K562 (cell line): Measurements from ENCODE around the gene TMIGD2. TPM values are rescaled to one million over a fixed set of nuclear protein-coding genes. Genes with fewer than 3 reads are reported as not detected.
A peak's percentile ranks its signal among the peaks of the same experiment; 100 is the strongest.

Experiments
- ATAC-seq: fragments of 200-7000 bp; cut with Tn5 transposase; 3 replicates; pipeline ENCODE4 v1.9.1; 2020; ENCODE audit warnings: moderate library complexity
- BruUV-seq: library from RNA; stranded (reverse); fragments of 400-500 nt; replicated peaks from 2 replicates; lab custom pipeline; 2021; lab: Mats Ljungman, UMichigan
- CTCF ChIA-PET: fragments of 300-600 bp; formaldehyde crosslinking; extraction: SDS; loops from one replicate; lab custom pipeline; 2021; ENCODE audit warnings: low intra/inter-chr PET ratio; lab: Yijun Ruan, JAX
- POLR2A ChIA-PET: fragments of 300-600, 350-650 bp; sonication (Branson Sonifier 250); formaldehyde crosslinking; extraction: SDS; loops from one replicate; lab custom pipeline; 2021; ENCODE audit warnings: antibody characterized with exemption, inconsistent platforms; lab: Yijun Ruan, JAX
- DNase-seq, 4 experiments: peaks; one replicate each; pipeline versions ENCODE4 v3.0.0 to v3.0.0-alpha.2; 2011 to 2018; ENCODE audit warnings: low spot score in 3 of 4, mixed read lengths in 3 of 4; ENCODE audit errors: extremely low read depth in 1 of 4
- FAIRE-seq: peaks from 2 replicates; lab custom pipeline; 2011; peaks lifted over from hg19 to GRCh38; lab: Jason Lieb, UNC
- H2AFZ ChIP-seq: 2 replicates; pipeline ENCODE4 v1.6.0; 2011; ENCODE audit warnings: low read depth, low read length, control low read depth, inconsistent platforms
- H3K27ac ChIP-seq: fragments of 200-600 bp; 3 replicates; pipeline ENCODE4 v1.8.0; 2011; ENCODE audit warnings: low read depth, mild to moderate bottlenecking, control low read depth, inconsistent platforms, low read length, moderate library complexity, mixed read lengths; ENCODE audit errors: extremely low read depth
- H3K27me3 ChIP-seq, 2 experiments: fragments of 300-600 bp in 1 of 2; 2 replicates in 1 of 2; 3 replicates in 1 of 2; pipeline versions ENCODE4 v1.6.0 to v1.8.0; 2011; ENCODE audit warnings: inconsistent platforms in 2 of 2, low read length in 2 of 2, mild to moderate bottlenecking in 1 of 2, mixed read lengths in 1 of 2, moderate library complexity in 1 of 2; ENCODE audit not compliant: control insufficient read depth in 2 of 2, insufficient read depth in 2 of 2
- H3K36me3 ChIP-seq: fragments of 300-600 bp; 3 replicates; pipeline ENCODE4 v1.8.0; 2011; ENCODE audit warnings: mild to moderate bottlenecking, low read length, inconsistent platforms; ENCODE audit not compliant: control insufficient read depth, insufficient read depth
- H3K4me1 ChIP-seq, 2 experiments: fragments of 200-600 bp in 1 of 2; replicated peaks in 1 of 2; 2 replicates in 1 of 2; 3 replicates in 1 of 2; pipeline versions ENCODE4 v1.5.1 to v1.8.0; 2011; ENCODE audit warnings: inconsistent platforms in 2 of 2, low read length in 2 of 2, mild to moderate bottlenecking in 1 of 2, mixed read lengths in 1 of 2, moderate library complexity in 1 of 2; ENCODE audit not compliant: control insufficient read depth in 2 of 2, insufficient read depth in 2 of 2
- H3K4me2 ChIP-seq: 2 replicates; pipeline ENCODE4 v1.6.1; 2011; ENCODE audit warnings: low read length, control low read depth, inconsistent platforms, mixed read lengths; ENCODE audit not compliant: insufficient read depth
- H3K4me3 ChIP-seq: fragments of 200-600 bp; sonication (generic), shearing (Covaris generic); 2 replicates; pipeline ENCODE4 v1.5.1; 2016; ENCODE audit warnings: control low read depth, inconsistent platforms
- H3K79me2 ChIP-seq: fragments of 200-600 bp; 3 replicates; pipeline ENCODE4 v1.8.0; 2011; ENCODE audit warnings: low read length, inconsistent platforms; ENCODE audit not compliant: control insufficient read depth, insufficient read depth
- H3K9ac ChIP-seq, 2 experiments: 2 replicates each; pipeline versions ENCODE4 v1.6.0 to v1.6.1; 2011; ENCODE audit warnings: low read depth in 2 of 2, low read length in 2 of 2, control low read depth in 1 of 2, inconsistent platforms in 1 of 2, mild to moderate bottlenecking in 1 of 2, mixed read lengths in 1 of 2; ENCODE audit not compliant: insufficient read depth in 1 of 2
- H3K9me1 ChIP-seq: one replicate; pipeline ENCODE4 v1.6.0; 2011; ENCODE audit warnings: inconsistent platforms, mild to moderate bottlenecking, low read length, moderate library complexity; ENCODE audit not compliant: control insufficient read depth, insufficient read depth
- H3K9me3 ChIP-seq: replicated peaks from 2 replicates; pipeline ENCODE4 v1.5.1; 2011; ENCODE audit warnings: low read depth, low read length, inconsistent platforms; ENCODE audit not compliant: control insufficient read depth, insufficient read depth
- H4K20me1 ChIP-seq: replicated peaks from 2 replicates; pipeline ENCODE4 v1.6.1; 2011; ENCODE audit warnings: low read length, inconsistent platforms, mixed read lengths; ENCODE audit not compliant: control insufficient read depth, insufficient read depth
- DDX20 ChIP-seq: fragments of 450-650 bp; IDR thresholded peaks from 2 replicates; pipeline ENCODE4 v1.6.1; 2016; ENCODE audit warnings: missing genetic modification characterization, low read depth, mild to moderate bottlenecking, missing compliant biosample characterization, moderate library complexity
- ETV5 ChIP-seq: sonication (generic); formaldehyde crosslinking; IDR thresholded peaks from 2 replicates; pipeline ENCODE4 v1.4.0; 2020; ENCODE audit warnings: low read depth, mild to moderate bottlenecking, missing genetic modification reagents
- FOS ChIP-seq: IDR thresholded peaks from 3 replicates; pipeline ENCODE4 v1.6.1; 2011; ENCODE audit not compliant: insufficient read length; ENCODE audit errors: extremely low read depth
- GABPB2 ChIP-seq: fragments of 250-450 bp; sonication (Bioruptor Pico); conservative IDR thresholded peaks from 2 replicates; pipeline ENCODE4 v1.5.1; 2021; ENCODE audit warnings: mild to moderate bottlenecking
- HDAC2 ChIP-seq: fragments of 450-650 bp; IDR thresholded peaks from 2 replicates; pipeline ENCODE4 v1.6.1; 2016; ENCODE audit warnings: mild to moderate bottlenecking
- LARP7 ChIP-seq: fragments of 450-650 bp; IDR thresholded peaks from 2 replicates; pipeline ENCODE4 v1.6.1; 2016
- MAZ ChIP-seq, 2 experiments: fragments of 450-650 bp in 1 of 2; sonication (generic) in 1 of 2; formaldehyde crosslinking; IDR thresholded peaks in 1 of 2; conservative IDR thresholded peaks in 1 of 2; 2 replicates each; pipeline versions ENCODE4 v1.4.0 to v1.5.0; 2020; ENCODE audit warnings: mild to moderate bottlenecking in 1 of 2, missing genetic modification reagents in 1 of 2
- MTA1 ChIP-seq: fragments of 450-650 bp; IDR thresholded peaks from 2 replicates; pipeline ENCODE4 v1.6.1; 2017; ENCODE audit warnings: borderline replicate concordance
- PHF20 ChIP-seq: fragments of 450-650 bp; IDR thresholded peaks from 2 replicates; pipeline ENCODE4 v1.6.1; 2018; ENCODE audit not compliant: partially characterized antibody
- PKNOX1 ChIP-seq: fragments of 450-650 bp; IDR thresholded peaks from 2 replicates; pipeline ENCODE4 v1.6.1; 2016
- POLR3G ChIP-seq: IDR thresholded peaks from 2 replicates; pipeline ENCODE4 v1.6.1; 2011; ENCODE audit not compliant: insufficient read length, insufficient replicate concordance; ENCODE audit errors: extremely low read depth
- RBM25 ChIP-seq: fragments of 200-400 bp; formaldehyde crosslinking; IDR thresholded peaks from 2 replicates; pipeline ENCODE4 v1.6.1; 2018; ENCODE audit warnings: low read length, low read depth, moderate library complexity; ENCODE audit not compliant: severe bottlenecking
- SMAD4 ChIP-seq: fragments of 250-450 bp; sonication (Bioruptor Pico); conservative IDR thresholded peaks from 2 replicates; pipeline ENCODE4 v1.8.0; 2021; ENCODE audit warnings: inconsistent platforms, mild to moderate bottlenecking, moderate library complexity
- SMARCB1 ChIP-seq: IDR thresholded peaks from 2 replicates; pipeline ENCODE4 v1.6.1; 2011; ENCODE audit warnings: improper control_type of control experiment, low read depth; ENCODE audit not compliant: insufficient read length
- SP2 ChIP-seq: IDR thresholded peaks from 2 replicates; pipeline ENCODE4 v1.6.1; 2011; ENCODE audit warnings: mild to moderate bottlenecking, low read depth, low read length, moderate library complexity; ENCODE audit not compliant: poor library complexity, severe bottlenecking; ENCODE audit errors: extremely low read depth
- TARDBP ChIP-seq: fragments of 450-650 bp; IDR thresholded peaks from 2 replicates; pipeline ENCODE4 v1.6.1; 2016
- TFE3 ChIP-seq: fragments of 450-650 bp; formaldehyde crosslinking; IDR thresholded peaks from 2 replicates; pipeline ENCODE4 v1.4.0; 2020; ENCODE audit warnings: mild to moderate bottlenecking, mixed read lengths
- TRIM24 ChIP-seq, 2 experiments: fragments of 450-650 bp; IDR thresholded peaks; 2 replicates each; pipeline ENCODE4 v1.6.1; 2016
- ZFP1 ChIP-seq: fragments of 450-650 bp; formaldehyde crosslinking; IDR thresholded peaks from 2 replicates; pipeline ENCODE4 v1.4.0; 2020; ENCODE audit warnings: mild to moderate bottlenecking, mixed read lengths
- ZFPM2 ChIP-seq: fragments of 250-450 bp; sonication (Bioruptor Pico); IDR thresholded peaks from 2 replicates; pipeline ENCODE4 v1.5.1; 2022; ENCODE audit warnings: mild to moderate bottlenecking
- ZNF75A ChIP-seq: fragments of 450-650 bp; formaldehyde crosslinking; IDR thresholded peaks from 2 replicates; pipeline ENCODE4 v1.4.0; 2020; ENCODE audit warnings: mild to moderate bottlenecking
- ZNF778 ChIP-seq: fragments of 450-650 bp; formaldehyde crosslinking; IDR thresholded peaks from 2 replicates; pipeline ENCODE4 v1.4.0; 2020; ENCODE audit warnings: mild to moderate bottlenecking, moderate library complexity
- WGBS: fragments of 100-300 bp; shearing (Covaris generic); methylation state at CpG from one replicate; pipeline ENCODE4 v1.1.6; 2016; ENCODE audit warnings: low coverage, mixed read lengths; ENCODE audit not compliant: insufficient coverage; ENCODE audit errors: missing lambda C conversion rate; 5-methylcytosine and 5-hydroxymethylcytosine counted together
- in situ Hi-C: fragments of 300-500 bp; cut with MboI; formaldehyde crosslinking; loops from 4 replicates; pipeline ENCODE4 v1.15.0; 2018; ENCODE audit warnings: inconsistent platforms, mixed read lengths
- intact Hi-C: fragments of 100-400 bp; cut with micrococcal nuclease; formaldehyde crosslinking; loops from 2 replicates; pipeline ENCODE4 v1.14.2; 2022
- polyA plus RNA-seq, 8 experiments: library from polyadenylated mRNA; depleted of rRNA in 4 of 8; stranded (reverse) in 5 of 8; unstranded in 3 of 8; fragments of >200 nt; fragmentation: Nextera tagmentation in 2 of 8; fragmentation: Illumina TruSeq in 1 of 8; extraction: Ambion mirVana in 2 of 8; extraction: Trizol in 1 of 8; gene quantifications; 2 replicates each; pipeline versions ENCODE4 v1.2.1 to v1.2.3, GENCODE V29; 2011 to 2014; ENCODE audit warnings: inconsistent platforms in 1 of 8, missing spikeins in 1 of 8
- total RNA-seq, 7 experiments: library from RNA; depleted of rRNA in 6 of 7; stranded (reverse); fragments of >200 nt in 6 of 7; fragmentation: Illumina TruSeq in 2 of 7; extraction: Trizol in 2 of 7; gene quantifications; 2 replicates each; pipeline versions ENCODE4 v1.2.1 to v1.2.3, GENCODE V29; 2011 to 2021; ENCODE audit warnings: low replicate concordance in 1 of 7

The TMIGD2 gene
- total and polyA plus RNA-seq, 9 of the 15 experiments (the other 6 are each of a cell fraction or from before 2014, with no cell fraction given) = not detected

GRCh38 chr19:4284176-4284958 is 17.8 kb downstream of the TMIGD2 start:
- H2AFZ ChIP-seq = peak overlapping the region; percentile 57
- peak overlapping the region; percentile 51; the same call in 1 of the 2 replicates for H3K4me2 ChIP-seq
- H3K4me3 ChIP-seq = peak overlapping the region; percentile 12; the same call in 1 of the 2 replicates
- no TSS peak for BruUV-seq
- intact Hi-C loops (no loop called here), in situ Hi-C loops (no loop called here)
- peak; percentile 99 for ATAC-seq
- DNase-seq = peak; percentile 84 to 99 (median 98)
- WGBS = 16% methylated on average over 20 of the region's 20 CpGs
- H3K79me2 ChIP-seq = no peaks in the 10 kb centered on the region
- H3K36me3 ChIP-seq = no peaks in the 10 kb centered on the region
- H3K27me3 ChIP-seq = peaks cover 16 to 22% of the 10 kb centered on the region in 2 experiments; a peak in 3 of 5 replicates
- H3K9me3 ChIP-seq = no peaks in the 10 kb centered on the region
- peak overlapping the region in 1 of 2 experiments; percentile 68; a peak in 2 of 4 replicates for H3K9ac ChIP-seq
- no peaks in the 10 kb centered on the region for H3K9me1 ChIP-seq
- no peak overlapping the region for H3K27ac ChIP-seq
- H4K20me1 ChIP-seq = 0 out of 2 replicates have a peak, but pooled peaks cover 5% of the 10 kb centered on the region
- peaks cover 11 to 22% of the 10 kb centered on the region in 2 experiments for H3K4me1 ChIP-seq
- POLR2A ChIA-PET = interaction anchor here (0.6 to 0.9 kb wide), 4 partner anchors 30 to 528 kb away, joined by 3 to 4 read pairs (median 3); no protein-coding TSS in a partner anchor
- CTCF ChIA-PET = no interaction called here
- peak; percentile 91 for FAIRE-seq
- TF ChIP-seq SMAD4 (CRISPR knock-in tag) (no peak), LARP7 (no peak), PKNOX1 (peak; percentile 36; the same call in 1 of the 2 replicates), TARDBP (0 out of 2 replicates have a peak, but pooled peaks have one; percentile 40), MAZ (CRISPR knock-in tag; conservative IDR thresholded peaks at IDR 0.05 in 1 of 2, IDR thresholded peaks at IDR 0.05 in 1 of 2) (peak in 1 of 2 experiments; percentile 40; a peak in 1 of 4 replicates), ZFP1 (CRISPR knock-in tag) (no peak), FOS (peak; percentile 86), ZNF75A (CRISPR knock-in tag) (no peak), DDX20 (tag) (no peak), PHF20 (no peak), HDAC2 (peak; percentile 57; the same call in 1 of the 2 replicates), ETV5 (no peak), TRIM24 (IDR thresholded peaks at IDR 0.05) (no peak), SP2 (peak; percentile 44), SMARCB1 (no peak), MTA1 (peak; percentile 48; the same call in 1 of the 2 replicates), TFE3 (CRISPR knock-in tag) (no peak), POLR3G (no peak), ZNF778 (CRISPR knock-in tag) (no peak), ZFPM2 (no peak), GABPB2 (no peak), RBM25 (peak; percentile 77)
